Smooth muscle cell (in vitro differentiated cells): Measurements from ENCODE around the gene RUNX1. TPM values are rescaled to one million over a fixed set of nuclear protein-coding genes. Genes with fewer than 3 reads are reported as not detected.

Source experiments
- DNase-seq: peaks from one replicate; lab custom pipeline; 2025; ENCODE audit not compliant: unreplicated experiment; lab: John Stamatoyannopoulos, UW
- H2AFZ ChIP-seq: fragments of 200-600 bp; sonication (generic); 2 replicates; pipeline ENCODE4 v1.6.0; 2016; ENCODE audit warnings: antibody characterized with exemption, low read depth, mild to moderate bottlenecking
- H3F3A ChIP-seq: fragments of 200-600 bp; sonication (generic); 2 replicates; pipeline ENCODE4 v1.6.0; 2017; ENCODE audit warnings: antibody characterized with exemption, low read depth
- H3K27ac ChIP-seq: fragments of 200-600 bp; sonication (generic); 2 replicates; pipeline ENCODE4 v1.5.1; 2016; ENCODE audit warnings: low read depth, mild to moderate bottlenecking
- H3K27me3 ChIP-seq: fragments of 200-600 bp; sonication (generic); 2 replicates; pipeline ENCODE4 v1.6.1; 2016; ENCODE audit warnings: low read depth, mild to moderate bottlenecking
- H3K36me3 ChIP-seq: fragments of 200-600 bp; sonication (generic); 2 replicates; pipeline ENCODE4 v1.5.1; 2016; ENCODE audit warnings: low read depth
- H3K4me1 ChIP-seq: fragments of 200-600 bp; sonication (generic); 2 replicates; pipeline ENCODE4 v1.5.1; 2016; ENCODE audit warnings: low read depth
- H3K4me2 ChIP-seq: fragments of 200-600 bp; sonication (generic); 2 replicates; pipeline ENCODE4 v1.6.0; 2016; ENCODE audit warnings: mild to moderate bottlenecking
- H3K4me3 ChIP-seq: fragments of 200-600 bp; sonication (generic); 2 replicates; pipeline ENCODE4 v1.5.1; 2016; ENCODE audit warnings: mild to moderate bottlenecking
- H3K79me2 ChIP-seq: fragments of 200-600 bp; sonication (generic); 2 replicates; pipeline ENCODE4 v1.6.0; 2016; ENCODE audit warnings: low read depth, mild to moderate bottlenecking
- H3K9ac ChIP-seq: fragments of 200-600 bp; sonication (generic); 2 replicates; pipeline ENCODE4 v1.6.0; 2016; ENCODE audit warnings: low read depth
- H3K9me3 ChIP-seq: fragments of 200-600 bp; sonication (generic); replicated peaks from 2 replicates; pipeline ENCODE4 v1.5.1; 2016; ENCODE audit warnings: low read depth
- H4K20me1 ChIP-seq: fragments of 200-600 bp; sonication (generic); 2 replicates; pipeline ENCODE4 v1.6.0; 2016; ENCODE audit warnings: low read depth
- CTCF ChIP-seq: fragments of 200-600 bp; sonication (generic); IDR thresholded peaks from 2 replicates; pipeline ENCODE4 v1.5.1; 2017; ENCODE audit warnings: borderline replicate concordance, mild to moderate bottlenecking, antibody characterized with exemption; ENCODE audit not compliant: insufficient read depth, poor library complexity, severe bottlenecking
- WGBS: methylation state at CpG from one replicate; pipeline ENCODE4 v1.1.7; 2016; ENCODE audit warnings: low lambda C conversion rate; 5-methylcytosine and 5-hydroxymethylcytosine counted together
- polyA plus RNA-seq: library from polyadenylated mRNA; unstranded; fragments of >200 nt; fragmentation: Nextera tagmentation; extraction: Ambion mirVana; gene quantifications from 2 replicates; pipeline ENCODE4 v1.2.1, GENCODE V29; 2016
- total RNA-seq: library from RNA; depleted of rRNA; stranded (reverse); fragments of >200 nt; gene quantifications from 2 replicates; pipeline ENCODE4 v1.2.3, GENCODE V29; 2014

RUNX1 gene
- total and polyA plus RNA-seq, 2 experiments from 2014 or later: 33.4 to 97.6 TPM

- peaks cover 28% of the 10 kb centered on the region for H4K20me1 ChIP-seq
- H3K79me2 ChIP-seq: peaks cover 13% of the 10 kb centered on the region
- TF ChIP-seq CTCF: no peak
- no peaks in the 10 kb centered on the region for H3K36me3 ChIP-seq
- WGBS: 72% methylated on average over 11 of the region's 11 CpGs
- DNase-seq: no peak
- peak overlapping the region; percentile 64 for H3K27ac ChIP-seq
- H3K27me3 ChIP-seq: no peaks in the 10 kb centered on the region
- H3F3A ChIP-seq: no peaks in the 10 kb centered on the region
- H3K9me3 ChIP-seq: no peaks in the 10 kb centered on the region
- H3K4me1 ChIP-seq: no peaks in the 10 kb centered on the region
- no peak overlapping the region for H3K9ac ChIP-seq
- H3K4me3 ChIP-seq: no peak overlapping the region
- no peak overlapping the region for H2AFZ ChIP-seq
- peak overlapping the region; percentile 42 for H3K4me2 ChIP-seq
Observed at GRCh38 chr21:34974162-34974981, 74.7 kb downstream of the RUNX1 start.

GRCh38 chr21:34973685-34974084 lies 75.4 kb downstream of the RUNX1 start:
- no peaks in the 10 kb centered on the region for H3K27me3 ChIP-seq
- H3K36me3 ChIP-seq: no peaks in the 10 kb centered on the region
- 83% methylated on average over 3 of the region's 3 CpGs for WGBS
- H3K4me3 ChIP-seq: no peak overlapping the region
- H3K9me3 ChIP-seq: no peaks in the 10 kb centered on the region
- no peak for TF ChIP-seq CTCF
- H3K4me2 ChIP-seq: no peak overlapping the region
- no peak for DNase-seq
- no peaks in the 10 kb centered on the region for H3F3A ChIP-seq
- H3K9ac ChIP-seq: no peak overlapping the region
- no peaks in the 10 kb centered on the region for H3K4me1 ChIP-seq
- H3K79me2 ChIP-seq: peaks cover 13% of the 10 kb centered on the region
- H3K27ac ChIP-seq: no peak overlapping the region
- peaks cover 28% of the 10 kb centered on the region for H4K20me1 ChIP-seq
- no peak overlapping the region for H2AFZ ChIP-seq

GRCh38 chr21:34971656-34972055 lies 77.4 kb downstream of the RUNX1 start:
- no peak for TF ChIP-seq CTCF
- Histone ChIP-seq H3K79me2 (peaks cover 9% of the 10 kb centered on the region), H4K20me1 (peaks cover 36% of the 10 kb centered on the region), H3K4me1 (no peaks in the 10 kb centered on the region), H3F3A (no peaks in the 10 kb centered on the region), H3K9me3 (no peaks in the 10 kb centered on the region), H3K4me2 (no peak overlapping the region), H2AFZ (no peak overlapping the region), H3K4me3 (no peak overlapping the region), H3K27me3 (no peaks in the 10 kb centered on the region), H3K36me3 (no peaks in the 10 kb centered on the region), H3K9ac (no peak overlapping the region), H3K27ac (peak overlapping the region; percentile 19)
- DNase-seq: no peak
- 56% methylated on average over 1 of the region's 1 CpG for WGBS

- Histone ChIP-seq H3K27me3 (no peaks in the 10 kb centered on the region), H4K20me1 (peaks cover 47% of the 10 kb centered on the region), H3K27ac (no peak overlapping the region), H3F3A (no peaks in the 10 kb centered on the region), H3K79me2 (peaks cover 9% of the 10 kb centered on the region), H3K4me1 (no peaks in the 10 kb centered on the region), H2AFZ (no peak overlapping the region), H3K36me3 (no peaks in the 10 kb centered on the region), H3K4me2 (no peak overlapping the region), H3K9me3 (no peaks in the 10 kb centered on the region), H3K9ac (no peak overlapping the region), H3K4me3 (no peak overlapping the region)
- 97% methylated on average over 4 of the region's 4 CpGs for WGBS
- DNase-seq: no peak
- no peak for TF ChIP-seq CTCF
Observed at GRCh38 chr21:34970566-34970965, 78.5 kb downstream of the RUNX1 start.
